GM18517 (cell line): ENCODE measurements around the gene STRA8.
A peak's percentile ranks its signal among the peaks of the same experiment; 100 is the strongest.

ENCODE experiments used
- ATAC-seq: cut with Tn5 transposase; IDR thresholded peaks from one replicate; pipeline ENCODE4 v1.9.1; 2021; ENCODE audit warnings: mild to moderate bottlenecking, moderate library complexity; ENCODE audit not compliant: unreplicated experiment

STRA8 gene

DNA sequence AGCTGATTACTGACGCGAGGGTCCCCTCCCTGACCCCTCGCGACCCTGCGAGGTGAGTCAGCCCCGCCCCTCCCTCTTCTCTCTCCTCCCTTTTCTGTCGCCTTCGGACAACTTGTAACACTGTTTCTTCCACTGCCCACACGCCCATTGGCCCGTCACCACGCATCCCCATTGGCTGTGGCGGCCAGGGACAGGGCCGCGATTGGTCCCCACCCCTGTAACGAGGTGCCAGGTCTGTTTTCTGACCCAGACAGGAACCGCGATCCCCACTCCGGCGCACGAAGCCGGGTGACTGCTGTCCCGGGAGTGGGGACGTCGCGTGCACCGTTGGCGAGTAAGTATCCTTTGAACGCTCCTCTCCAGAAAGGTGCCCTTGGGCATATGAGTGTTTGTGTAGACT lies at the start of gene STRA8:
STRA8 (plus strand) TSS at position 269 of the 400 bp plus-strand sequence. CDS start 6,687 bp downstream, outside the sequence.
- no peak for ATAC-seq

GRCh38 chr7:135184254-135184841 lies 49.3 kb upstream of the STRA8 start:
- ATAC-seq: no peak

GRCh38 chr7:135185471-135186260 lies 48.0 kb upstream of the STRA8 start:
- ATAC-seq: no peak

DNA sequence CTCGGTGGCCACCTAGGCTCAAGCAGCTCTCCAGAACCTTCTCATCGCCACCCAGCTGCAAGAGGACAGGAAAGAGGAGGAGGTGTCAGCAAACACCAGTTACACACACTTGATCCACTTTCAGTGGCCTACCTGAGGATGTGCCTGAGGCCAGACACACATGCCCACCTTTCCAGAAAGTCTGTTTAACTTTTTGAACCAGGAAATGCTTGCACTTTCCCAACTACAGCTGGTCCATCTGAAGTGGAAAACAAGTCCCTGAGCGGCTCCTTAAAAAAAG lies 47.4 kb upstream of the STRA8 start:
- no peak for ATAC-seq

- ATAC-seq: peak; percentile 37
Observed at GRCh38 chr7:135186841-135187253, 46.8 kb upstream of the STRA8 start.

GRCh38 chr7:135188298-135188984 lies 45.2 kb upstream of the STRA8 start:
- peak; percentile 51 for ATAC-seq

DNA sequence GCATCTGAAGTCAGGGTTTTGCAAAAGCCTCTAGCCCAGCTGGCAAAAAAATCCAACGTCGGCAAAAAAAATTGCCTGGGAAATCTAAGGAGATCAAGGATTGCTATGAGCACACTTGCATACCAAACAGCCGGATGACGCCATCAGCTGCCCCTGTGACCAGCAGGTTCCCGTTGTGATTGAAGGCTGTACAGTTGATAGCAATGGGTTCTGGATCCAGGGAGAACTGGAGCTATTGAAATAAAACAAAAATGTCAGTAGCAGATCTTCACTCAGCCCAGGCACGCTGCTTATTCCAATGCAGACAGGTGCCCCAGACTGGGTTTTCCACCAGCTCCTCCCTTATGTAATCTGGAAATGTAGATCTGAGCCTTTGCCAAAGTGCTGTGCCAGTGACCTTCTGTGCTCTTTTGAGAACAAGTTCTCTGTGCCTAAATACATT lies 44.4 kb upstream of the STRA8 start:
- ATAC-seq: no peak

- no peak for ATAC-seq
Observed at GRCh38 chr7:135189961-135190360, 43.7 kb upstream of the STRA8 start.

GRCh38 chr7:135190703-135191102 lies 42.9 kb upstream of the STRA8 start:
- no peak for ATAC-seq

GRCh38 chr7:135192914-135193536 lies 40.6 kb upstream of the STRA8 start:
- ATAC-seq: no peak

GRCh38 chr7:135193615-135194081 lies 40.0 kb upstream of the STRA8 start:
- ATAC-seq: no peak

GRCh38 chr7:135194494-135195095 lies 39.0 kb upstream of the STRA8 start:
- ATAC-seq: no peak

- no peak for ATAC-seq
Observed at GRCh38 chr7:135195156-135195555, 38.5 kb upstream of the STRA8 start.

- ATAC-seq: no peak
Observed at GRCh38 chr7:135195968-135196629, 37.5 kb upstream of the STRA8 start.

GRCh38 chr7:135197343-135197742 lies 36.3 kb upstream of the STRA8 start:
- no peak for ATAC-seq

DNA sequence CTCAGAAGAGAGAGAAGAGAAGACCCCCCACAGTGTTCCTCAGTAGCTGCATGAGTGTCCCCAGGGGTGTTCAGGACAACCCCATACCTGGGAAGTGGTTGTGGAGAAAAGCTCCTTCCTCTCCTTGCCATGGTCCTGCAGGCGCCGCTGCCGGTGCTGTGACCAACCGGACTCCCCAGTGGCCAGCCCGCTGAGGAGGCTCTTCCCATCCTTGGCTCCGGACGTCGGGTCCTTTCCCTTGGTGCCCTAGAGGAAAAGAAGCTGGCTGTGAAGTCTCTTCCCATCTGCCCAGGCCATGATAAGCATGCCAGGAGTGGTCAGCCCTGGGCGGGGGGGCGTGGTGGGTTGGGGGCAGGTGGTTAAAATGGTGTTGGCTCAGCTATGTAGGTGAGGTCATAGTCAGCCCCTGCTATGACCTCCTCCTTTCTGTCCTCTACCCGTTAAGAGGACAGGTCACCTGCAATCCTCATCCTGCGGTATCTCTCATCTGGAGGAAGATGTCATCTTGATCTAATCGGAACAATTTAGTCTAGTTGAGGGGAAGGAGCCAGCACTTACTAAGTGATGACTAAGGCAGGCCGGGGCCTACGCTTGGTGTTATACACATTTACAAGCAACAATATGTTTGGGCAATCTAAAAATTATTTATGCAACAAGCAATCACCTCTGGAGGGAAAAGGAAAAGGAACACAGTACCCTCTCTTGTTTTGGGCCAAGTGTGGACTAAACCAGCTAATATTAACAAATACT lies 35.6 kb upstream of the STRA8 start:
- no peak for ATAC-seq

DNA sequence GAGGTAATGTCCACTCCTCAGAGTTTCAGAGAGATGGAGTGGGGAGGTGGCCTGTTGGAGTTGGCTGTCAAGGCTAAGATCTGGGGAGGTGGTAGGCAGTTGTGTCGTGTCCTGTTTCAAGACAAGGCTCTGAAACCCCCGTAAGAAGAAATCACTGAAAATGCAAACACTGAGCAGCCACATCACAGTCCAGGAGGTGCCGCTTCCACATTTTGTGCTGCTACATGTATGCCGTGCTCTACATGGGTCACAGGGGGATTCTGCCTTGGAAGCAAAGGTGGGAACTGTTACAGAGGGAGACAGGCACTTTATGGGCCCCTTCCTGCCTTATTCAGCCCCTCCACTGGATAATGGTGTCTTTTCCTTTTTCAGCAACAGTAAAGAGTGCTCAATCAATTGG lies 34.2 kb upstream of the STRA8 start:
- ATAC-seq: no peak

DNA sequence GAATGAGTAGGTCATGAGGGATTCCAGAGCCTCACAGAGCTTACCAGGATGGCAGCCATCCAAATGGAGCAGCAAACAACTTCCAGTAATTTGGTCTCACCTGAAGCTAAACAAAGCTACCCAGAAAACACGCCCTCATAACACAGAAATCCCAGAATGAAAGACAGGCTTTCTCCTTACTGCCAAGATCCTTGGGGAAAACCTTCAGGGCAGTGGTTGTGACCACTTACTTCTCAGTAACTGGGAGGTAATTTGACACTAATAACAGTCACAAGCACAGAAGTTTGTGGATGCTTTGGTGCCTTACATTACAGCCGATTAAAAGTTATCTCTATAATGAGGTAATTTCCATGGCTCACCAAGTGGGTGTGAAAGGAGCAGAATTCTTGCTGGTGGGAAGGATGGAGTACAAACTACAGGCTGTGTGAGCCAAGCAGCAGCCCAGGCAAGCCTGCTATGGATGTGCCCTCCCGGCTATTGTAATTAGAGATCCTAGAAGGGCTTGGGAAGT lies 32.8 kb upstream of the STRA8 start:
- no peak for ATAC-seq

DNA sequence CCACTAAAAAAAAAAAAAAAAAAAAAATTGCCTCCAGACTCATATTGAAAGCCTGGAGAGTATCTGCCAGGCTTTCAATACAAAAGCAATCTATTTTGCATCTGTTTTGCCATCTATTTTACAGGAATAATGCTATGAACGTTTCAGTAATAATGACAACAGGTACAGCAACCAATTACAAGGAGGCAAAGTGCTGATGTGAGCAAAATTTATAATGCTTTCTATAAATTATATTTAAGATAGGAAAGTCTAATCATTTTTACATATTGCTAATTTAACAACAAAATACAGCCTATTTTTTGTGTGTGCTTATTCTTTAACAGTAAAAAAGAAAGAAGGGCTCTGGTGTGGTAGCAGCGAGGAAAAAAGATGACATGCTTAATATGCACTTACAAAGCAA lies 32.3 kb upstream of the STRA8 start:
- ATAC-seq: no peak

GRCh38 chr7:135204341-135204749 lies 29.3 kb upstream of the STRA8 start:
- no peak for ATAC-seq
